Duodenal mucosa (tissue), 2 donors: ENCODE results near the gene ENKUR.
"Not testable (repeated sequence)": the region's sequence is repeated elsewhere in the genome, so short reads cannot be mapped to it uniquely, and the experiment has no call there.

ENCODE experiments used
- H3K27ac ChIP-seq: one replicate; pipeline ENCODE4 v1.7.0; 2013; ENCODE audit warnings: low read depth, low read length
- H3K27me3 ChIP-seq, 2 donors: one replicate each; pipeline ENCODE4 v1.7.0; 2013; ENCODE audit warnings: low read length in 2 of 2, control low read depth in 1 of 2; ENCODE audit not compliant: insufficient read depth in 2 of 2, control insufficient read depth in 1 of 2
- H3K36me3 ChIP-seq, 2 donors: one replicate each; pipeline ENCODE4 v1.7.0; 2013; ENCODE audit warnings: low read length in 2 of 2, control low read depth in 1 of 2; ENCODE audit not compliant: insufficient read depth in 2 of 2, control insufficient read depth in 1 of 2
- H3K4me1 ChIP-seq, 2 donors: one replicate each; pipeline ENCODE4 v1.7.0; 2013; ENCODE audit warnings: low read length in 2 of 2, control low read depth in 1 of 2; ENCODE audit not compliant: insufficient read depth in 2 of 2, control insufficient read depth in 1 of 2
- H3K4me3 ChIP-seq, 2 donors: one replicate each; pipeline ENCODE4 v1.7.0; 2013; ENCODE audit warnings: low read length in 2 of 2, low read depth in 1 of 2
- H3K9ac ChIP-seq, 2 donors: one replicate each; pipeline ENCODE4 v1.7.0; 2013; ENCODE audit warnings: low read length in 2 of 2, low read depth in 1 of 2
- H3K9me3 ChIP-seq, 2 donors: one replicate each; pipeline ENCODE4 v1.7.0; 2013; ENCODE audit warnings: low read length in 2 of 2, control low read depth in 1 of 2; ENCODE audit not compliant: control insufficient read depth in 1 of 2

Gene ENKUR

GRCh38 chr10:24982319-24983112 is 33.4 kb downstream of the ENKUR start:
- no peaks in the 10 kb centered on the region for H3K27me3 ChIP-seq
- H3K4me3 ChIP-seq = no peak overlapping the region
- H3K9me3 ChIP-seq = no peaks in the 10 kb centered on the region
- H3K9ac ChIP-seq = no peak overlapping the region
- no peak overlapping the region for H3K27ac ChIP-seq
- no peaks in the 10 kb centered on the region for H3K4me1 ChIP-seq
- no peaks in the 10 kb centered on the region for H3K36me3 ChIP-seq

GRCh38 chr10:24981161-24981710 is 34.7 kb downstream of the ENKUR start:
- H3K36me3 ChIP-seq = no peaks in the 10 kb centered on the region
- no peak overlapping the region for H3K27ac ChIP-seq
- no peak overlapping the region for H3K9ac ChIP-seq
- no peaks in the 10 kb centered on the region for H3K9me3 ChIP-seq
- H3K4me3 ChIP-seq = no peak overlapping the region
- no peaks in the 10 kb centered on the region for H3K4me1 ChIP-seq
- H3K27me3 ChIP-seq = no peaks in the 10 kb centered on the region

GRCh38 chr10:24979685-24980084 is 36.3 kb downstream of the ENKUR start:
- Histone ChIP-seq H3K4me3 (no peak overlapping the region), H3K4me1 (no peaks in the 10 kb centered on the region), H3K9ac (no peak overlapping the region), H3K9me3 (no peaks in the 10 kb centered on the region), H3K36me3 (no peaks in the 10 kb centered on the region), H3K27me3 (no peaks in the 10 kb centered on the region), H3K27ac (no peak overlapping the region)

GRCh38 chr10:24974976-24975375 is 41.0 kb downstream of the ENKUR start:
- H3K27me3 ChIP-seq = no peaks in the 10 kb centered on the region
- no peaks in the 10 kb centered on the region for H3K36me3 ChIP-seq
- H3K4me3 ChIP-seq = no peak overlapping the region
- H3K9ac ChIP-seq = no peak overlapping the region
- no peak overlapping the region for H3K27ac ChIP-seq
- H3K4me1 ChIP-seq = no peaks in the 10 kb centered on the region
- H3K9me3 ChIP-seq = no peaks in the 10 kb centered on the region

- no peak overlapping the region for H3K27ac ChIP-seq
- H3K4me3 ChIP-seq = no peak overlapping the region
- H3K4me1 ChIP-seq = no peaks in the 10 kb centered on the region
- H3K9me3 ChIP-seq = no peaks in the 10 kb centered on the region
- no peak overlapping the region for H3K9ac ChIP-seq
- H3K36me3 ChIP-seq = no peaks in the 10 kb centered on the region
- H3K27me3 ChIP-seq = no peaks in the 10 kb centered on the region
Measured at GRCh38 chr10:24973163-24973562, 42.8 kb downstream of the ENKUR start.

GRCh38 chr10:24971374-24971773 is 44.6 kb downstream of the ENKUR start:
- H3K4me1 ChIP-seq = no peaks in the 10 kb centered on the region
- H3K9ac ChIP-seq = no peak overlapping the region
- no peaks in the 10 kb centered on the region for H3K27me3 ChIP-seq
- no peak overlapping the region for H3K27ac ChIP-seq
- no peaks in the 10 kb centered on the region for H3K9me3 ChIP-seq
- no peaks in the 10 kb centered on the region for H3K36me3 ChIP-seq
- no peak overlapping the region for H3K4me3 ChIP-seq

- no peak overlapping the region for H3K4me3 ChIP-seq
- H3K27ac ChIP-seq = no peak overlapping the region
- no peak overlapping the region for H3K9ac ChIP-seq
- H3K4me1 ChIP-seq = no peaks in the 10 kb centered on the region
- H3K27me3 ChIP-seq = no peaks in the 10 kb centered on the region
- no peaks in the 10 kb centered on the region for H3K36me3 ChIP-seq
- H3K9me3 ChIP-seq = no peaks in the 10 kb centered on the region
Measured at GRCh38 chr10:24969841-24970281, 46.1 kb downstream of the ENKUR start.

GRCh38 chr10:24968951-24969350 is 47.0 kb downstream of the ENKUR start:
- not testable (repeated sequence) for H3K27me3 ChIP-seq, H3K4me1 ChIP-seq, H3K4me3 ChIP-seq, H3K9ac ChIP-seq, H3K9me3 ChIP-seq, H3K36me3 ChIP-seq, H3K27ac ChIP-seq

GRCh38 chr10:24968349-24968748 is 47.6 kb downstream of the ENKUR start:
- no peaks in the 10 kb centered on the region for H3K27me3 ChIP-seq

GRCh38 chr10:24966962-24967481 is 48.9 kb downstream of the ENKUR start:
- Histone ChIP-seq H3K27me3 (no peaks in the 10 kb centered on the region), H3K9me3 (no peaks in the 10 kb centered on the region), H3K36me3 (no peaks in the 10 kb centered on the region), H3K9ac (no peak overlapping the region), H3K4me3 (no peak overlapping the region), H3K27ac (no peak overlapping the region), H3K4me1 (peaks cover 4 to 14% of the 10 kb centered on the region in 2 donors)

More at GRCh38 chr10:24968349-24968748, 47.6 kb downstream of the ENKUR start:
- no peaks in the 10 kb centered on the region for H3K9me3 ChIP-seq
- H3K4me3 ChIP-seq = no peak overlapping the region
- H3K4me1 ChIP-seq = peaks cover 0 to 8% of the 10 kb centered on the region in 2 donors
- H3K9ac ChIP-seq = no peak overlapping the region
- no peaks in the 10 kb centered on the region for H3K36me3 ChIP-seq
- no peak overlapping the region for H3K27ac ChIP-seq
